ENCODE results near the gene CTBP1. TPM values are rescaled to one million over a fixed set of nuclear protein-coding genes. Genes with fewer than 3 reads are reported as not detected.
A peak's percentile ranks its signal among the peaks of the same experiment; 100 is the strongest.
"Not testable (repeated sequence)": the region's sequence is repeated elsewhere in the genome, so short reads cannot be mapped to it uniquely, and the experiment has no call there.

Gene CTBP1
- 135 and 148 TPM in 2 replicates for total RNA-seq (2014; rRNA removed; shearing (Covaris generic))
- 296 and 315 TPM in 2 replicates for polyA plus RNA-seq (2014; cell fraction: nucleus; rRNA removed)

- peak; percentile 71 for DNase-seq (ENCODE audit: extremely low read depth, low read depth)
Measured at GRCh38 chr4:1248245-1249147, at the start of gene CTBP1. CTBP1 (minus strand) TSS chr4:1249130; CDS start chr4:1241331, 7,799 bp downstream.

- DNase-seq (ENCODE audit: extremely low read depth, low read depth), result no peak
Measured at GRCh38 chr4:1298461-1298860, 49.5 kb upstream of the CTBP1 start.

DNA sequence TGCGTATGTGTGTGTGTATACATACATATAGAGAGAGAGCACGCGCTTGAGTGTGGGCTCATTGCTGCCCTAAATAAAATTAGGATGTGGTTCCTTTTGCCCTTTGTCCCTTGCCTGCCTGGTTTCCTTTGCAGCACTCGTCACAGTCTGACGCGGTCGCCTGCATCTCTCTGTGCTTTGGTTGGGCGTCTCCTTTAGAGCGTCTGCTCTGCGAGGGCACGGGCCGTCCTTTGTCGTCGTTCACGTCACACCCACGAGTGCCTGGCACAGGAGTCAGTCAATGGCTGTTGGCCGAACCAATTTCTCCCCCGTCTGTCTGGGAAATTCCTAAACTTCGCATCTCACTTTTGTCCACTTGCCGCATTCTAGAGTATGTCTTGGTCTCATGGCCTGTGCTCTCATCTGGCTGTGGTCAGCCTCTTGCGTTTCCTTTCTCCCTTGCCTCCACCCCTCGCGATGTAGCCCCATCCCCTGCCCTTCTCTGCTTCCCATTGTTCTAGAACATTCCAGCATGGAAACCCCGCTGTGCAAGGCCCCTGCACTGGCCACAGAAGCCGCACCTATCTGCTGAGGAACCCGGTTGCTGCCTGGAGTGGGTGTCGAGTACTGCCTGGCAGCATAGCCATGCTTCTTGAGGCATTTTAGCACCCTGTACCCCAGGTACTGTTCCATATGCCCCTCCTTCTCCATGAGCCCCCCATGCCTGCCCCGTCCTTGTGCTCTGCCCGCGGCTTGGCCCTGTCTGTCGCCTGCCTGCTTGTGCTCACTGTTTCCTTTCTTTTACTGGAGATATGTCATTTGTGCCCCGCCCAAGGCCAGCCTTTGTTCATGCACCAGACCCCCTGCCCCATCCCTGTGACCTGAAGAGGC lies 48.8 kb upstream of the CTBP1 start:
- DNase-seq (ENCODE audit: extremely low read depth, low read depth), result no peak

DNA sequence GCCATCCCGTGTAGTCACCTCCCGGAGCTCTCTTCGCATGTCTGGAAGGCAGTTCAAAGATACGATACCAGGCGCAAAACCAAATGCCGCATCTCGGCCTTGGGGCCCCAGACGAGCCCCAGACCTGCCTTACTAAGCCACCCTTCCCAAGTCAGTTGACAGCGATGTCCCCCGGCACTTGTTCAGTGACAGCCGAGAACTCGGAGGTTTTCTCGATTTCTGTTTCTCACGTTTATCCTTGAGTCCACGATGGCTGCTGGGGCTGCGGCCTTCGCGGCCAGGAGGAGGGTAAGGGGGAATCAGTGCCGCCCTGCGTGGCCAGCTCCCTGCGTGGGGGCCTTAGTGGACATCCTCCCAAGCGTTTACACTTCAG lies 48.1 kb upstream of the CTBP1 start:
- DNase-seq (ENCODE audit: extremely low read depth, low read depth), result no peak

DNA sequence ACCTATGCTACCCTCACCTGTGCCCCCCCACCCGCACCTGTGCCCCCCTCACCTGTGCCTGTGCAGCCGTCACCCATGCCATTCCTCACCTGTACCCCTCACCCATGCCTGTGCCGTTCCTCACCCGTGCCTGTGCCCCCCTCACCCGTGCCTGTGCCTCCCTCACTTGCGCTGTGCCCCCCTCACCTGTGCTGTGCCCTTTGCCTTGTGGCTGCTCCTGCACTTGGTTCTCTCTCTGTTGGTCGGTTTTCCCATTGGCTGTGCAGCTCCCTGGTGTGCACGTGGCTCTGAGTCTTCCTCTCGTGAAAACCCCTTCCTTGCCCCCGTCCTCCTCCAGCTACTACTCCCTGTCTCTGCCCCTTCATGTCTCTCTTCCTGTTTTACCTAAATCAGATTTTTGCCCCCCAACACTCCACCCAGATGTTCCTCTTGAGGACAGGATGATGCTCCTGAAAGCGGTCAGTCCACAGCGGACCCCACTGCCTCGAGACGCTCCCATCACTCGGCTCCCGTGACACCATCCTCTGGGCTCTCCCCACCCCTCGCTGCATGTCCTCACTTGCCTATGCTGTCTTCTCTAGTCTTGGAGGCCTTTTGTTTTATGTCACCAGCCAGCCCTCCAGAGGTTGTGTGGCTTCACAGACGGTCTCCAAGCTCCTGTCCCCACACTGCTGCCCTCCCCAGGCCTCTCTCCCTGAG lies 47.5 kb upstream of the CTBP1 start:
- DNase-seq (ENCODE audit: extremely low read depth, low read depth), result no peak

GRCh38 chr4:1295405-1296055 lies 46.6 kb upstream of the CTBP1 start:
- no peak for DNase-seq (ENCODE audit: extremely low read depth, low read depth)

- no peak for DNase-seq (ENCODE audit: extremely low read depth, low read depth)
Measured at GRCh38 chr4:1294891-1295290, 46.0 kb upstream of the CTBP1 start.

- no peak for DNase-seq (ENCODE audit: extremely low read depth, low read depth)
Measured at GRCh38 chr4:1294424-1294823, 45.5 kb upstream of the CTBP1 start.

- DNase-seq (ENCODE audit: extremely low read depth, low read depth), result no peak
Measured at GRCh38 chr4:1293991-1294390, 45.1 kb upstream of the CTBP1 start.

- no peak for DNase-seq (ENCODE audit: extremely low read depth, low read depth)
Measured at GRCh38 chr4:1293531-1293941, 44.6 kb upstream of the CTBP1 start.

GRCh38 chr4:1292703-1293011 lies 43.7 kb upstream of the CTBP1 start:
- DNase-seq (ENCODE audit: extremely low read depth, low read depth), result not testable (repeated sequence)

- no peak for DNase-seq (ENCODE audit: extremely low read depth, low read depth)
Measured at GRCh38 chr4:1291996-1292702, 43.2 kb upstream of the CTBP1 start.

DNA sequence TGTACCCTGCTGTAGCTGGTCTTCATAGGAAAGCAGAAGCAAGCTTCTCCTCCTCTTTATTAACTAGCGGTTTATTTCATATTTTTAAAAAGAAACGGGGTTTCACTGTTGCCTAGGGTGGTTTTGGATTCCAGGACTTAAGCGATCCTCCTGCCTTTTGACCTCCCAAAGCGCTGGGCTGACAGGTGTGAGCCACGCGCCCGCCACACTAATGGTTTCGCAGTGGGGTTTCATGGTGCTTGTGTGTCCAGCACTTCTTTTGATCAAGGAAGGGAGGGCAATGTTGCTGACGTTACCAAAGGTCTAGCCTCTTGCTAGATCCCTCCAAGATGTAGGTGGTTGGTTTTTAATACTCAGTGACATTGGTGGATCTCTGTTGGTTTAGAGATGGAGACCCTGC lies 42.2 kb upstream of the CTBP1 start:
- DNase-seq (ENCODE audit: extremely low read depth, low read depth), result no peak

DNA sequence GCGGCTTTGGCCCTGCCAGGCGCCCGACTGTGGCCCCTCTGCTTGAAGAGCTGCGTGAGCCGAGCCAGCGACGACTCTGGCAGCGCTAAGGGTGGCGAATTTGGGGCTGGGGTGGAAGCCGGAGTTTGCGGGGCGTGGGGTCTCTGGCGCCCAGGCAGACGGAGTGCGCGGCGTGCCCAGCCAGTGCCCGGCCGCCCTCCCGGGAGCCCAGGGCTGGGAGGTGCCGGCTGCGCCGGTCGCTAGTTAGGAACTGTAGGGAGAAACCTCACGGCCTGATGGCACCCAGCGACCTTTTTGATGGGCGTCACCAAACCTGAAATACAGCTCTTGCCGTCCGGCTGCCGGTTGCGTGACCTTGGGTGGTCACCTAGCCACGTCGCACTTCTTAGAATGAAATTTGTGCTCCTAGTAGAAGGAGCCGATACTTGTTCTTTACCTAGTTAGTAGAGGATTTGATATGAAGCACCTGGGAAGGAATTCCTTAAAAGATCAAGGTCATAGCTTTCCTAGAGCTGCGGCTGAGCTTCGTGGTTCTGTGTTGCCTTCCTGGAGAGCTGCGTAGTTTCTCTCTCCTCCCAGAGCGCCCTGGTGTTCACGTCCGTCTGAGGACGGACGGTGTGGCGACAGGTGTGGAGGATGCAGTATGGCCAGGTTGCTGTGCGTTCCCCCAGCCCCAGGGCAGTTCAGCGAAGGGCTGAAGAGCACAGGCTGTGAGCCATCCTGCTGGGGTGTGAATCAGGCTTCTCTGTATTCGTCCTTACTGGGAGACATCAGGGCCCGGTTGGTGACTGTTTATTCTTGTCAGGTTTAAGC lies 41.4 kb upstream of the CTBP1 start:
- no peak for DNase-seq (ENCODE audit: extremely low read depth, low read depth)

DNA sequence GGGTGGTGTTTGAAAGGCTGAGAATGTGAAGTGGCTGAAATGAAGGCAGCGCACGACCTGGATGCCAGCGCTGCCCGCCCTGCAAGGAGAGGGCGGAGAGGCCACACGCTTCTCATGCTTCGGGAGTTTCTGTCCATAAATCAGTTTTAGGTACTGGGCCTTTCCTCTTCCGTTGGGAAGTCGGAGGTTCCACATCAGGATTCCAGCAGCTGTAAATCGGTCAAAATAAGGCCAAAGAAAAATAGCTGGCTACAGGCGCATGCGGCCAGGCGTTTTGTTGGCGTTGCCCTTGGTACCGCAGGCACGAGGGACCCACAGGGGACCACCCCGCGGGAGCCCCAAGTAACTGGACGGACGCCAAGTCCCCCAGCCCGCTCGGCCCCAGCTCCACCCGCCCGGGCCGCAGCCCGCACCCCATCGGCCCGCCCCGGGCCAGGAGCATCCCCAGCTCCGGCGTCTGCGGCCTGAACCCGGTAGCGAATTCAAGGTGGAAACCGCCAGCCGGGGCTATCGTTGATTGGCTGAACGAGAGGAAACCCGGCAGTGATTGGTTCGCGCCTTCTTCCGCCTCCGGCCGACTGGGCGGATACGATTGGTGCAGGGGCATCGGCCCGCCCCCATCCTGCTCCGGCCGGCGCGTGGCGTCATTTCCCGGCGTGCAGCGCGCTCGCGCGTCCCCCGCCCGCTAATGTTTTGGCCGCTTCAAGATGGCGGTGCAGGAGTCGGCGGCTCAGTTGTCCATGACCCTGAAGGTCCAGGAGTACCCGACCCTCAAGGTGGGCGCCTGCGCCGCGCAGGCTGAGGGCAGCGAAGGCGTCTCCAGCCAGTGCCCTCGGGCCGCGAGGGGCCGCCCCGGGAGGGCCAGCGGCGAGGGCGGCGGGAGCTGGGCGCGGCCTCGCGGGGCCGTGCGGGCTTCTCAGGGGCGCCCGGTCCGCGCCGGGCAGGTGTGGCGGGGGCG lies 40.6 kb upstream of the CTBP1 start, which contains the start of gene MAEA:
Gene MAEA (plus strand): TSS at position 685 of the 958 bp plus-strand sequence. CDS start 23 bp downstream, at position 708.
- peak; percentile 94 for DNase-seq (ENCODE audit: extremely low read depth, low read depth)

GRCh38 chr4:1288786-1289185 lies 39.9 kb upstream of the CTBP1 start:
- DNase-seq (ENCODE audit: extremely low read depth, low read depth), result no peak

DNA sequence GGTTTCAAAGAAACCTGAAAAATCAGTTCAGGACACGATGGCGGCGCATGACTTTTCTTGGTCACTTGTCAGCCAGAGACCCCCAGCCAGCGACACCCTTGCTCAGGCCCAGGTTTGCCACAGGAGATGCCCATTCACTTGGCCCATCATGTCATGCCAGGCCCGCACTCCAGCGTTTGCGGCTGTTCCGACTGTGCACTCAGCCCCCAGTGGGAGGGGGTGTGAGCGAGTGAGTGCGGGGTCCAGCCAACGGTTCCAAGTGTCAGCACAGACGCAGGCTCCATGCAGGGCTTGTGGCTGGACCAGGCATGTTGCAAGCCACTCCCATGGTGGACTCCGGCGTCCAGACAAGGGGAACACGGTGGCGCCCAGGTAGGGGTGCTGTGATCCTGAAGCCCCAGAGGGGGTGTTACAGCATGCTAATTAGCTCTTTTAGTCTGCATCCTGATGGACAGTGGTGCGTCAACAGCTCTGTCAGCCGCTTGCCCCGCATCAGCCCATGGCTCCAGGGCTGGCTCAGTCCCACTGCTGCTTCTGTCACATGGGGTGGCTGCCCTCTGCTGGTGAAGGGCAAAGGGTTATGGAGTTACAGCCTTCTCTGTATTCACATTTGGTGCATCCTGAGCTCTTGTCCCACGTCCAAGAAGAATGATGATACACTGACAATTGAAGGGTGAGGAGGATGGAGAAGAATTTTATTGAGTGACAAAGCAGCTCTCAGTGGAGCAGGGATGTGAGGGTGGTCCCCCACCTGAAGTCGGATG lies 37.0 kb upstream of the CTBP1 start:
- DNase-seq (ENCODE audit: extremely low read depth, low read depth), result peak; percentile 16

Data from NCI-H460 (cell line).